Middle frontal gyrus (tissue), 1 donor: Measurements from ENCODE around the gene PLCD3.

Source experiments
- DNase-seq: peaks from one replicate; pipeline ENCODE4 v3.0.0-alpha.2; 2015; ENCODE audit warnings: low spot score; ENCODE audit errors: extremely low spot score

The PLCD3 gene

GRCh38 chr17:45132320-45132571 is at the start of gene PLCD3:
TSS of gene PLCD3 (minus strand) at chr17:45132515. CDS start at chr17:45132410, 105 bp downstream.
- DNase-seq, result no peak

GRCh38 chr17:45177563-45177962 is 45.2 kb upstream of the PLCD3 start:
- no peak for DNase-seq

GRCh38 chr17:45175759-45176115 is 43.4 kb upstream of the PLCD3 start:
- DNase-seq, result no peak

- peak; percentile 74 for DNase-seq
Observed at GRCh38 chr17:45172541-45173286, 40.4 kb upstream of the PLCD3 start.

GRCh38 chr17:45172232-45172540 is 39.9 kb upstream of the PLCD3 start:
- no peak for DNase-seq

- DNase-seq, result no peak
Observed at GRCh38 chr17:45171338-45172231, 39.3 kb upstream of the PLCD3 start.

GRCh38 chr17:45170931-45171337 is 38.6 kb upstream of the PLCD3 start:
- DNase-seq, result no peak

GRCh38 chr17:45170280-45170930 is 38.1 kb upstream of the PLCD3 start:
- DNase-seq, result no peak

GRCh38 chr17:45168991-45169752 is 36.9 kb upstream of the PLCD3 start:
- no peak for DNase-seq

- DNase-seq, result no peak
Observed at GRCh38 chr17:45164734-45165269, 32.5 kb upstream of the PLCD3 start.

GRCh38 chr17:45162025-45162687 is 29.8 kb upstream of the PLCD3 start:
- no peak for DNase-seq

- peak; percentile 100 for DNase-seq
Observed at GRCh38 chr17:45161288-45162024, 29.1 kb upstream of the PLCD3 start, which contains the start of gene HEXIM2. TSS of gene HEXIM2 (plus strand) at chr17:45161875. CDS start at chr17:45162794, 919 bp downstream.

GRCh38 chr17:45160447-45161287 is 28.4 kb upstream of the PLCD3 start:
- DNase-seq, result no peak

- no peak for DNase-seq
Observed at GRCh38 chr17:45156242-45156641, 23.9 kb upstream of the PLCD3 start.

- DNase-seq, result no peak
Observed at GRCh38 chr17:45155483-45155882, 23.2 kb upstream of the PLCD3 start.

GRCh38 chr17:45155029-45155428 is 22.7 kb upstream of the PLCD3 start:
- no peak for DNase-seq

- no peak for DNase-seq
Observed at GRCh38 chr17:45150911-45151809, 18.8 kb upstream of the PLCD3 start.
